OCI-LY7 (cell line): Measurements from ENCODE around the gene PKIB. TPM values are rescaled to one million over a fixed set of nuclear protein-coding genes. Genes with fewer than 3 reads are reported as not detected.

Experiments
- BruUV-seq: library from RNA; stranded (reverse); fragments of 400-500 nt; replicated peaks from 2 replicates; lab custom pipeline; 2021; lab: Mats Ljungman, UMichigan
- CTCF ChIA-PET: fragments of 300-600 bp; sonication (Branson Sonifier 250); formaldehyde crosslinking; loops from one replicate; lab custom pipeline; 2022; ENCODE audit warnings: antibody characterized with exemption; ENCODE audit not compliant: unreplicated experiment; lab: Charles Lee
- POLR2A ChIA-PET: fragments of 300-600 bp; sonication (Branson Sonifier 250); formaldehyde crosslinking; loops from one replicate; lab custom pipeline; 2022; ENCODE audit warnings: antibody characterized with exemption; lab: Charles Lee
- DNase-seq: peaks from one replicate; pipeline ENCODE4 v3.0.0-alpha.2; 2015; ENCODE audit warnings: low spot score
- H2AFZ ChIP-seq: fragments of 200-600 bp; sonication (generic), shearing (Covaris generic); 2 replicates; pipeline ENCODE4 v1.6.1; 2014; ENCODE audit warnings: mild to moderate bottlenecking, antibody characterized with exemption, low read length, moderate library complexity
- H3K27ac ChIP-seq: fragments of 200-600 bp; sonication (generic); 2 replicates; pipeline ENCODE4 v1.5.1; 2014; ENCODE audit warnings: mixed run types, low read depth, mild to moderate bottlenecking, moderate library complexity, low read length, inconsistent platforms; ENCODE audit not compliant: poor library complexity, severe bottlenecking
- H3K36me3 ChIP-seq: fragments of 200-600 bp; sonication (generic); 2 replicates; pipeline ENCODE4 v1.6.1; 2014; ENCODE audit warnings: mild to moderate bottlenecking, antibody characterized with exemption, low read length, moderate library complexity, mixed read lengths; ENCODE audit not compliant: insufficient read depth
- H3K4me1 ChIP-seq: fragments of 200-600 bp; sonication (generic); 2 replicates; pipeline ENCODE4 v1.5.1; 2014; ENCODE audit warnings: mild to moderate bottlenecking, low read length; ENCODE audit not compliant: insufficient read depth, poor library complexity, severe bottlenecking
- H3K4me2 ChIP-seq: fragments of 200-600 bp; sonication (generic); 2 replicates; pipeline ENCODE4 v1.6.1; 2014; ENCODE audit warnings: mild to moderate bottlenecking, low read length
- H3K4me3 ChIP-seq: fragments of 200-600 bp; sonication (generic); 2 replicates; pipeline ENCODE4 v1.5.1; 2014; ENCODE audit warnings: mild to moderate bottlenecking, low read depth, low read length; ENCODE audit not compliant: poor library complexity, severe bottlenecking
- H3K79me2 ChIP-seq: fragments of 200-600 bp; sonication (generic); 2 replicates; pipeline ENCODE4 v1.6.1; 2016; ENCODE audit warnings: low read depth, mild to moderate bottlenecking, low read length, moderate library complexity, mixed read lengths; ENCODE audit not compliant: insufficient read depth
- H3K9me2 ChIP-seq: fragments of 200-600 bp; sonication (generic); 2 replicates; pipeline ENCODE4 v1.6.1; 2016; ENCODE audit warnings: mild to moderate bottlenecking, low read length, mixed read lengths; ENCODE audit not compliant: insufficient read depth
- H3K9me3 ChIP-seq: fragments of 200-600 bp; sonication (generic); 2 replicates; pipeline ENCODE4 v1.6.1; 2014; ENCODE audit warnings: mild to moderate bottlenecking, mixed run types, low read length, mixed read lengths
- H4K20me1 ChIP-seq: fragments of 200-600 bp; sonication (generic); 2 replicates; pipeline ENCODE4 v1.6.1; 2014; ENCODE audit warnings: mild to moderate bottlenecking, antibody characterized with exemption, low read length, moderate library complexity, mixed read lengths; ENCODE audit not compliant: insufficient read depth
- CTCF ChIP-seq: fragments of 200-600 bp; sonication (generic); conservative IDR thresholded peaks from 2 replicates; pipeline ENCODE4 v1.5.1; 2014; ENCODE audit warnings: mild to moderate bottlenecking, antibody characterized with exemption, low read length, moderate library complexity, mixed read lengths
- EZH2phosphoT487 ChIP-seq: fragments of 200-600 bp; sonication (generic); IDR thresholded peaks from 2 replicates; pipeline ENCODE4 v1.6.1; 2018; ENCODE audit warnings: low read depth, borderline replicate concordance, mild to moderate bottlenecking, mixed run types, antibody characterized with exemption, low read length, moderate library complexity, mixed read lengths
- intact Hi-C: fragments of 100-400 bp; cut with micrococcal nuclease; formaldehyde crosslinking; loops from one replicate; pipeline ENCODE4 v1.10.0; 2022; ENCODE audit not compliant: unreplicated experiment
- total RNA-seq, 2 experiments: library from RNA; depleted of rRNA in 1 of 2; stranded (reverse); fragments of >200 nt in 1 of 2; shearing (Covaris generic) in 1 of 2; gene quantifications; 2 replicates each; pipeline ENCODE4 v1.2.3, GENCODE V29; 2014 to 2022

The PKIB gene
- total RNA-seq, 2 experiments from 2014 or later: 0.46 TPM; not detected in 1

GRCh38 chr6:122663981-122664380 lies 53.8 kb downstream of the PKIB start:
- H3K4me2 ChIP-seq: no peak overlapping the region
- intact Hi-C loops: no loop called here
- POLR2A ChIA-PET: no interaction called here
- no TSS peak for BruUV-seq
- H2AFZ ChIP-seq: no peak overlapping the region
- no peak for DNase-seq
- H3K36me3 ChIP-seq: no peaks in the 10 kb centered on the region
- H3K4me3 ChIP-seq: no peak overlapping the region
- no peaks in the 10 kb centered on the region for H3K9me3 ChIP-seq
- no peak overlapping the region for H3K27ac ChIP-seq
- no peaks in the 10 kb centered on the region for H3K4me1 ChIP-seq
- no peaks in the 10 kb centered on the region for H4K20me1 ChIP-seq
- no peaks in the 10 kb centered on the region for H3K9me2 ChIP-seq
- no peaks in the 10 kb centered on the region for H3K79me2 ChIP-seq
- TF ChIP-seq CTCF: no peak
- no peak for TF ChIP-seq EZH2phosphoT487
- CTCF ChIA-PET: no interaction called here

GRCh38 chr6:122665929-122666328 lies 55.7 kb downstream of the PKIB start:
- Histone ChIP-seq H3K79me2 (no peaks in the 10 kb centered on the region), H3K36me3 (no peaks in the 10 kb centered on the region), H3K4me2 (no peak overlapping the region), H3K4me3 (no peak overlapping the region), H4K20me1 (no peaks in the 10 kb centered on the region), H3K9me2 (no peaks in the 10 kb centered on the region), H3K27ac (no peak overlapping the region), H3K9me3 (no peaks in the 10 kb centered on the region), H2AFZ (no peak overlapping the region), H3K4me1 (no peaks in the 10 kb centered on the region)
- DNase-seq: no peak
- POLR2A ChIA-PET: no interaction called here
- intact Hi-C loops: no loop called here
- CTCF ChIA-PET: no interaction called here
- BruUV-seq: no TSS peak
- TF ChIP-seq CTCF: no peak
- no peak for TF ChIP-seq EZH2phosphoT487

- H4K20me1 ChIP-seq: no peaks in the 10 kb centered on the region
- H3K27ac ChIP-seq: no peak overlapping the region
- CTCF ChIA-PET: no interaction called here
- POLR2A ChIA-PET: no interaction called here
- no peak overlapping the region for H2AFZ ChIP-seq
- no peak overlapping the region for H3K4me2 ChIP-seq
- H3K9me3 ChIP-seq: no peaks in the 10 kb centered on the region
- no peaks in the 10 kb centered on the region for H3K4me1 ChIP-seq
- no peaks in the 10 kb centered on the region for H3K9me2 ChIP-seq
- no TSS peak for BruUV-seq
- intact Hi-C loops: no loop called here
- no peaks in the 10 kb centered on the region for H3K36me3 ChIP-seq
- TF ChIP-seq EZH2phosphoT487 (no peak), CTCF (no peak)
- no peak overlapping the region for H3K4me3 ChIP-seq
- DNase-seq: no peak
- no peaks in the 10 kb centered on the region for H3K79me2 ChIP-seq
These were observed 56.2 kb downstream of the PKIB start for GRCh38 chr6:122666418-122666817.
